HepG2 (cell line): ENCODE measurements around the gene SSH3. TPM values are rescaled to one million over a fixed set of nuclear protein-coding genes. Genes with fewer than 3 reads are reported as not detected.
A peak's percentile ranks its signal among the peaks of the same experiment; 100 is the strongest.

ENCODE experiments used
- ARID3A ChIP-seq: IDR thresholded peaks from 2 replicates; pipeline ENCODE4 v1.6.1; 2012; ENCODE audit warnings: low read depth, low read length, improper control_type of control experiment
- DR1 ChIP-seq: sonication (generic); formaldehyde crosslinking; IDR thresholded peaks from 2 replicates; pipeline ENCODE4 v1.8.0; 2021; ENCODE audit warnings: mild to moderate bottlenecking, missing genetic modification reagents, inconsistent platforms
- ETV6 ChIP-seq: sonication (generic); formaldehyde crosslinking; conservative IDR thresholded peaks from 2 replicates; pipeline ENCODE4 v1.4.0; 2020; ENCODE audit warnings: missing genetic modification reagents
- NFE2L2 ChIP-seq: fragments of 150-350 bp; IDR thresholded peaks from 2 replicates; pipeline ENCODE4 v1.6.1; 2014; ENCODE audit warnings: low read length
- NFYB ChIP-seq: sonication (generic); formaldehyde crosslinking; IDR thresholded peaks from 2 replicates; pipeline ENCODE4 v1.4.0; 2020; ENCODE audit warnings: missing genetic modification reagents
- PTBP1 ChIP-seq: fragments of 200-400 bp; formaldehyde crosslinking; IDR thresholded peaks from 2 replicates; pipeline ENCODE4 v1.6.1; 2018; ENCODE audit warnings: low read length, low read depth; ENCODE audit not compliant: poor library complexity, severe bottlenecking
- SMAD3 ChIP-seq: sonication (generic); formaldehyde crosslinking; IDR thresholded peaks from 2 replicates; pipeline ENCODE4 v1.4.0; 2020; ENCODE audit warnings: missing genetic modification reagents
- SMARCE1 ChIP-seq: fragments of 450-650 bp; IDR thresholded peaks from 2 replicates; pipeline ENCODE4 v1.6.1; 2017; ENCODE audit warnings: borderline replicate concordance
- SOX13 ChIP-seq, 3 experiments: fragments of 450-650 bp in 1 of 3; sonication (generic) in 1 of 3; formaldehyde crosslinking in 1 of 3; IDR thresholded peaks in 2 of 3; conservative IDR thresholded peaks in 1 of 3; 2 replicates each; pipeline versions ENCODE4 v1.5.0 to v1.6.1; 2016 to 2020; ENCODE audit warnings: antibody characterized with exemption in 1 of 3, mild to moderate bottlenecking in 1 of 3, missing compliant biosample characterization in 1 of 3, missing genetic modification reagents in 1 of 3, moderate library complexity in 1 of 3
- SUZ12 ChIP-seq: fragments of 150-350 bp; IDR thresholded peaks from 2 replicates; pipeline ENCODE4 v1.6.1; 2014; ENCODE audit warnings: low read depth, low read length
- ZBTB10 ChIP-seq: sonication (generic); formaldehyde crosslinking; IDR thresholded peaks from 2 replicates; pipeline ENCODE4 v1.4.0; 2020; ENCODE audit warnings: missing genetic modification reagents, borderline replicate concordance
- ZFP36 ChIP-seq: fragments of 150-350 bp; IDR thresholded peaks from 2 replicates; pipeline ENCODE4 v1.6.1; 2018; ENCODE audit warnings: borderline replicate concordance, low read length, low read depth; ENCODE audit not compliant: partially characterized antibody
- ZMAT3 ChIP-seq: sonication (generic); formaldehyde crosslinking; conservative IDR thresholded peaks from 2 replicates; pipeline ENCODE4 v1.7.0; 2021; ENCODE audit warnings: missing genetic modification reagents
- ZNF20 ChIP-seq: sonication (generic); formaldehyde crosslinking; IDR thresholded peaks from 2 replicates; pipeline ENCODE4 v1.4.0; 2020; ENCODE audit warnings: mild to moderate bottlenecking, moderate library complexity, missing genetic modification reagents
- ZNF431 ChIP-seq: sonication (generic); formaldehyde crosslinking; IDR thresholded peaks from 2 replicates; pipeline ENCODE4 v1.9.0; 2022; ENCODE audit warnings: missing genetic modification reagents, low read depth, mild to moderate bottlenecking, borderline replicate concordance
- ZNF446 ChIP-seq: sonication (generic); formaldehyde crosslinking; IDR thresholded peaks from 2 replicates; pipeline ENCODE4 v1.5.0; 2020; ENCODE audit warnings: mild to moderate bottlenecking, missing genetic modification reagents
- ZNF460 ChIP-seq: sonication (generic); formaldehyde crosslinking; IDR thresholded peaks from 2 replicates; pipeline ENCODE4 v1.5.1; 2020; ENCODE audit warnings: missing genetic modification reagents, mild to moderate bottlenecking, borderline replicate concordance
- ZNF879 ChIP-seq: sonication (generic); formaldehyde crosslinking; IDR thresholded peaks from 2 replicates; pipeline ENCODE4 v1.8.1; 2023; ENCODE audit warnings: missing genetic modification reagents
- polyA plus RNA-seq, 8 experiments: library from polyadenylated mRNA; depleted of rRNA in 3 of 8; stranded (reverse) in 7 of 8; unstranded in 1 of 8; fragments of >200 nt; fragmentation: Illumina TruSeq in 4 of 8; extraction: Trizol in 4 of 8; gene quantifications; 2 replicates each; pipeline versions ENCODE4 v1.2.1 to v1.2.3, GENCODE V29; 2011 to 2016; ENCODE audit warnings: low read depth in 4 of 8, missing spikeins in 1 of 8, mixed read lengths in 1 of 8; ENCODE audit not compliant: insufficient read depth in 1 of 8
- total RNA-seq, 5 experiments: library from RNA; depleted of rRNA; stranded (reverse); fragments of >200 nt; fragmentation: Illumina TruSeq; extraction: Trizol; gene quantifications; 2 replicates each; pipeline ENCODE4 v1.2.3, GENCODE V29; 2016; ENCODE audit warnings: low read depth in 1 of 5
- TF ChIP-seq, protein P1 (sequence below): sonication (generic); formaldehyde crosslinking; IDR thresholded peaks from 2 replicates; pipeline ENCODE4 v1.4.0; 2020; ENCODE audit warnings: missing genetic modification reagents
- TF ChIP-seq, protein P2 (sequence below): IDR thresholded peaks from 2 replicates; pipeline ENCODE4 v1.6.1; 2016; ENCODE audit warnings: low read depth, borderline replicate concordance

The SSH3 gene
- total and polyA plus RNA-seq, 2 of the 13 experiments (the other 11 are each of a cell fraction or from before 2014, with no cell fraction given) = 12.4 to 18.8 TPM

DNA sequence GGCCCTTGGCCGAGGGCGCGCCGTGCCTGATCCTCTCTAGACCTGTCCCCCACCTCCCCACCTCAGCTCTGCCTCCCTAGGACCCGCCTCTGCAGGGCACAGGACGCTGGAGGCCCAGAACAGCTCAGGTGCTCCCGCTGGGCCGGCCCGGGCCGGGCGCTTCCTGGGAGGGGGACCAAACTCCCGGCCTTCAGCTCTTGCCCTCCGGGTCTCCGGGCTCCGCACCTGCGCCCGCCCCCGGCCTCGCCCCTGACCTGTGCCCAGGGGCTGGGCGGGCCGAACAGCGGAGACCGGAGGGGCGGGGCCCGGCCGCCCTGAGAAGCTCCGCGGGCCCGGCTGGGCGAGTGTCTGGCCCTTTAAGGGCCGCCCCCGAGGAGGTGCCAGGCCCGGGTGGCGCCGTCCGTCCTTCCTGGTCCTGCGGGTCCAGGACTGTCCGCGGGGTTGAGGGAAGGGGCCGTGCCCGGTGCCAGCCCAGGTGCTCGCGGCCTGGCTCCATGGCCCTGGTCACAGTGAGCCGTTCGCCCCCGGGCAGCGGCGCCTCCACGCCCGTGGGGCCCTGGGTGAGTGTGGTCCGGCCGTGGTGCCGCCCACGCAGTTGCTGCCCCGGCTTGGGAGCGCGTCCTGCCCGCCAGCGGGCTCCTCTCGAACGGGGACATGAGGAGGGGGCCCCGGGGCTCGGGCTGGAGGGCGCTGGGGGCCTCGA is at the start of gene SSH3 (continued):
- TF ChIP-seq ZNF431 (CRISPR knock-in tag) (peak; percentile 66; the same call in 1 of the 2 replicates), SMARCE1 (no peak), NFE2L2 (no peak), SMAD3 (CRISPR knock-in tag) (no peak; the same call in 1 of the 2 replicates), ZNF879 (CRISPR knock-in tag) (no peak), NFYB (CRISPR knock-in tag) (no peak), ZFP36 (no peak), ZNF446 (no peak), ZNF460 (CRISPR knock-in tag) (no peak), PTBP1 (no peak), ARID3A (no peak), SUZ12 (no peak), ZBTB10 (CRISPR knock-in tag) (no peak), ZNF20 (CRISPR knock-in tag) (0 out of 2 replicates have a peak, but pooled peaks have one; percentile 82), SOX13 (IDR thresholded peaks at IDR 0.05) (no peak), SOX13 (CRISPR knock-in tag; conservative IDR thresholded peaks at IDR 0.05 in 1 of 2, IDR thresholded peaks at IDR 0.05 in 1 of 2) (no peak), ZMAT3 (peak; percentile 23; the same call in 1 of the 2 replicates), DR1 (CRISPR knock-in tag) (no peak), ETV6 (CRISPR knock-in tag) (no peak)
- TF ChIP-seq, protein P1, sequence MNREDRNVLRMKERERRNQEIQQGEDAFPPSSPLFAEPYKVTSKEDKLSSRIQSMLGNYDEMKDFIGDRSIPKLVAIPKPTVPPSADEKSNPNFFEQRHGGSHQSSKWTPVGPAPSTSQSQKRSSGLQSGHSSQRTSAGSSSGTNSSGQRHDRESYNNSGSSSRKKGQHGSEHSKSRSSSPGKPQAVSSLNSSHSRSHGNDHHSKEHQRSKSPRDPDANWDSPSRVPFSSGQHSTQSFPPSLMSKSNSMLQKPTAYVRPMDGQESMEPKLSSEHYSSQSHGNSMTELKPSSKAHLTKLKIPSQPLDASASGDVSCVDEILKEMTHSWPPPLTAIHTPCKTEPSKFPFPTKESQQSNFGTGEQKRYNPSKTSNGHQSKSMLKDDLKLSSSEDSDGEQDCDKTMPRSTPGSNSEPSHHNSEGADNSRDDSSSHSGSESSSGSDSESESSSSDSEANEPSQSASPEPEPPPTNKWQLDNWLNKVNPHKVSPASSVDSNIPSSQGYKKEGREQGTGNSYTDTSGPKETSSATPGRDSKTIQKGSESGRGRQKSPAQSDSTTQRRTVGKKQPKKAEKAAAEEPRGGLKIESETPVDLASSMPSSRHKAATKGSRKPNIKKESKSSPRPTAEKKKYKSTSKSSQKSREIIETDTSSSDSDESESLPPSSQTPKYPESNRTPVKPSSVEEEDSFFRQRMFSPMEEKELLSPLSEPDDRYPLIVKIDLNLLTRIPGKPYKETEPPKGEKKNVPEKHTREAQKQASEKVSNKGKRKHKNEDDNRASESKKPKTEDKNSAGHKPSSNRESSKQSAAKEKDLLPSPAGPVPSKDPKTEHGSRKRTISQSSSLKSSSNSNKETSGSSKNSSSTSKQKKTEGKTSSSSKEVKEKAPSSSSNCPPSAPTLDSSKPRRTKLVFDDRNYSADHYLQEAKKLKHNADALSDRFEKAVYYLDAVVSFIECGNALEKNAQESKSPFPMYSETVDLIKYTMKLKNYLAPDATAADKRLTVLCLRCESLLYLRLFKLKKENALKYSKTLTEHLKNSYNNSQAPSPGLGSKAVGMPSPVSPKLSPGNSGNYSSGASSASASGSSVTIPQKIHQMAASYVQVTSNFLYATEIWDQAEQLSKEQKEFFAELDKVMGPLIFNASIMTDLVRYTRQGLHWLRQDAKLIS (CRISPR knock-in tag) = no peak
- TF ChIP-seq, protein P2, sequence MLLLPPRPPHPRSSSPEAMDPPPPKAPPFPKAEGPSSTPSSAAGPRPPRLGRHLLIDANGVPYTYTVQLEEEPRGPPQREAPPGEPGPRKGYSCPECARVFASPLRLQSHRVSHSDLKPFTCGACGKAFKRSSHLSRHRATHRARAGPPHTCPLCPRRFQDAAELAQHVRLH (CRISPR knock-in tag) = no peak; the same call in 1 of the 2 replicates
